NCI-H2227 (cell line): ENCODE measurements around the gene GMDS.
A peak's percentile ranks its signal among the peaks of the same experiment; 100 is the strongest.

Experiments
- DNase-seq: peaks from one replicate; lab custom pipeline; 2025; ENCODE audit not compliant: unreplicated experiment; lab: John Stamatoyannopoulos, UW

GMDS gene

GRCh38 chr6:2245103-2245876 lies at the start of gene GMDS:
Gene GMDS, minus strand, starts transcription at chr6:2245605.
- DNase-seq: peak; percentile 92

GRCh38 chr6:2285510-2285909 lies 40.1 kb upstream of the GMDS start:
- DNase-seq: no peak

GRCh38 chr6:2275892-2276242 lies 30.5 kb upstream of the GMDS start:
- DNase-seq: no peak

GRCh38 chr6:2274981-2275891 lies 29.8 kb upstream of the GMDS start:
- no peak for DNase-seq

- no peak for DNase-seq
Observed at GRCh38 chr6:2272696-2273095, 27.3 kb upstream of the GMDS start.

- no peak for DNase-seq
Observed at GRCh38 chr6:2270054-2270453, 24.6 kb upstream of the GMDS start.

- DNase-seq: no peak
Observed at GRCh38 chr6:2266841-2267240, 21.4 kb upstream of the GMDS start.

GRCh38 chr6:2266031-2266795 lies 20.8 kb upstream of the GMDS start:
- DNase-seq: no peak

GRCh38 chr6:2264932-2265331 lies 19.5 kb upstream of the GMDS start:
- DNase-seq: no peak

- no peak for DNase-seq
Observed at GRCh38 chr6:2263896-2264295, 18.5 kb upstream of the GMDS start.

- no peak for DNase-seq
Observed at GRCh38 chr6:2259574-2259973, 14.2 kb upstream of the GMDS start.

- no peak for DNase-seq
Observed at GRCh38 chr6:2259002-2259494, 13.6 kb upstream of the GMDS start.

- no peak for DNase-seq
Observed at GRCh38 chr6:2258112-2258511, 12.7 kb upstream of the GMDS start.

- DNase-seq: peak; percentile 3
Observed at GRCh38 chr6:2257363-2257762, 12.0 kb upstream of the GMDS start.

- DNase-seq: no peak
Observed at GRCh38 chr6:2254747-2255146, 9.3 kb upstream of the GMDS start.

- DNase-seq: no peak
Observed at GRCh38 chr6:2249126-2249525, 3.7 kb upstream of the GMDS start.

GRCh38 chr6:2247664-2248063 lies 2.3 kb upstream of the GMDS start:
- no peak for DNase-seq

GRCh38 chr6:2245877-2246863 lies 765 bp upstream of the GMDS start:
- DNase-seq: peak; percentile 40

- DNase-seq: no peak
Observed at GRCh38 chr6:2244261-2245102, 923 bp downstream of the GMDS start.
